NCI-H748 treated with DMSO at 0.1 percent for 48 hours (cell line): ENCODE results near the gene PTPN20.
A peak's percentile ranks its signal among the peaks of the same experiment; 100 is the strongest.

ENCODE experiments used
- DNase-seq: peaks from one replicate; lab custom pipeline; 2025; lab: John Stamatoyannopoulos, UW

Gene PTPN20

GRCh38 chr10:47022311-47023131 is 111.3 kb downstream of the PTPN20 start:
- DNase-seq, result no peak

- DNase-seq, result no peak
Observed at GRCh38 chr10:47023237-47024045, 112.2 kb downstream of the PTPN20 start.

- DNase-seq, result no peak
Observed at GRCh38 chr10:47024046-47024322, 112.8 kb downstream of the PTPN20 start.

- peak; percentile 1 for DNase-seq
Observed at GRCh38 chr10:47024399-47025252, 113.4 kb downstream of the PTPN20 start.

- DNase-seq, result no peak
Observed at GRCh38 chr10:47025253-47025539, 114.0 kb downstream of the PTPN20 start.

GRCh38 chr10:47025540-47026300 is 114.5 kb downstream of the PTPN20 start:
- no peak for DNase-seq

- no peak for DNase-seq
Observed at GRCh38 chr10:47026301-47027107, 115.3 kb downstream of the PTPN20 start.

- DNase-seq, result no peak
Observed at GRCh38 chr10:47027108-47027783, 116.0 kb downstream of the PTPN20 start.

GRCh38 chr10:47027784-47028260 is 116.6 kb downstream of the PTPN20 start:
- DNase-seq, result no peak

- no peak for DNase-seq
Observed at GRCh38 chr10:47028466-47028865, 117.2 kb downstream of the PTPN20 start.

GRCh38 chr10:47029181-47030009 is 118.2 kb downstream of the PTPN20 start:
- no peak for DNase-seq

- no peak for DNase-seq
Observed at GRCh38 chr10:47030191-47030703, 119.0 kb downstream of the PTPN20 start.

- no peak for DNase-seq
Observed at GRCh38 chr10:47031211-47031900, 120.1 kb downstream of the PTPN20 start.

- no peak for DNase-seq
Observed at GRCh38 chr10:47031901-47032465, 120.8 kb downstream of the PTPN20 start.

- no peak for DNase-seq
Observed at GRCh38 chr10:47033081-47033480, 121.9 kb downstream of the PTPN20 start.

GRCh38 chr10:47033541-47034270 is 122.5 kb downstream of the PTPN20 start:
- DNase-seq, result no peak

GRCh38 chr10:47034441-47035051 is 123.3 kb downstream of the PTPN20 start:
- DNase-seq, result no peak
